A673 (cell line): ENCODE results near the gene CATSPER4.

Source experiments
- EZH2 ChIP-seq: fragments of 200-600 bp; sonication (generic); IDR thresholded peaks from 2 replicates; pipeline ENCODE4 v1.6.1; 2017; ENCODE audit warnings: borderline replicate concordance, low read depth, mild to moderate bottlenecking, mixed read lengths, antibody characterized with exemption, low read length; ENCODE audit not compliant: poor library complexity, severe bottlenecking
- TF ChIP-seq, protein P1 (sequence below): fragments of 300-800, 200-600 bp; sonication (generic); conservative IDR thresholded peaks from 2 replicates; pipeline ENCODE4 v1.5.1; 2017; ENCODE audit warnings: low read depth, mild to moderate bottlenecking, antibody characterized with exemption, low read length, moderate library complexity, mixed read lengths

DNA sequence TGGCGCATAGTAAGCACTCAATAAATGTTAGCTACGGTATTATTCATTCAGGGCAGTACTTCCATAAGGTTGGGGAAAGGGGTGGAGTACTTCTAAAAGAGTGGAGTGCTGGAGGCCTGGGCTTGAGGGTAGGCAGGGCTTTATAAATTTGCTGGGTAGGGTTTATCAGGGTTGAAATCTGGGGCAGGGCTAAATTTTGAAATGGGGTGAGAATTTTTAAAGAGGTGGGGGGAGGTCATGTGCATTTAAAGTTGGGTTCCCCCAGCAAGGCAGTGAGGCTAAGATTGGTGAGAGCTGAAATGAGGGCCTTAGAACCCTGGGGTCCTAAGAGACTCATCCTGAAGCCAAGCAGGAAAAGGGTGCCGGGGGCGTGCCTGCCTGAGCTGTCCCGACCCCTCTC lies 10.0 kb downstream of the CATSPER4 start:
- TF ChIP-seq, protein P1, sequence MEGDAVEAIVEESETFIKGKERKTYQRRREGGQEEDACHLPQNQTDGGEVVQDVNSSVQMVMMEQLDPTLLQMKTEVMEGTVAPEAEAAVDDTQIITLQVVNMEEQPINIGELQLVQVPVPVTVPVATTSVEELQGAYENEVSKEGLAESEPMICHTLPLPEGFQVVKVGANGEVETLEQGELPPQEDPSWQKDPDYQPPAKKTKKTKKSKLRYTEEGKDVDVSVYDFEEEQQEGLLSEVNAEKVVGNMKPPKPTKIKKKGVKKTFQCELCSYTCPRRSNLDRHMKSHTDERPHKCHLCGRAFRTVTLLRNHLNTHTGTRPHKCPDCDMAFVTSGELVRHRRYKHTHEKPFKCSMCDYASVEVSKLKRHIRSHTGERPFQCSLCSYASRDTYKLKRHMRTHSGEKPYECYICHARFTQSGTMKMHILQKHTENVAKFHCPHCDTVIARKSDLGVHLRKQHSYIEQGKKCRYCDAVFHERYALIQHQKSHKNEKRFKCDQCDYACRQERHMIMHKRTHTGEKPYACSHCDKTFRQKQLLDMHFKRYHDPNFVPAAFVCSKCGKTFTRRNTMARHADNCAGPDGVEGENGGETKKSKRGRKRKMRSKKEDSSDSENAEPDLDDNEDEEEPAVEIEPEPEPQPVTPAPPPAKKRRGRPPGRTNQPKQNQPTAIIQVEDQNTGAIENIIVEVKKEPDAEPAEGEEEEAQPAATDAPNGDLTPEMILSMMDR, result no peak
- TF ChIP-seq EZH2, result no peak
